Measurements from ENCODE around the gene ACAP2. TPM values are rescaled to one million over a fixed set of nuclear protein-coding genes. Genes with fewer than 3 reads are reported as not detected.
"Not testable (repeated sequence)": the region's sequence is repeated elsewhere in the genome, so short reads cannot be mapped to it uniquely, and the experiment has no call there.

Gene ACAP2
- total RNA-seq, 1 donor from 2014 or later: 49.7 TPM

DNA sequence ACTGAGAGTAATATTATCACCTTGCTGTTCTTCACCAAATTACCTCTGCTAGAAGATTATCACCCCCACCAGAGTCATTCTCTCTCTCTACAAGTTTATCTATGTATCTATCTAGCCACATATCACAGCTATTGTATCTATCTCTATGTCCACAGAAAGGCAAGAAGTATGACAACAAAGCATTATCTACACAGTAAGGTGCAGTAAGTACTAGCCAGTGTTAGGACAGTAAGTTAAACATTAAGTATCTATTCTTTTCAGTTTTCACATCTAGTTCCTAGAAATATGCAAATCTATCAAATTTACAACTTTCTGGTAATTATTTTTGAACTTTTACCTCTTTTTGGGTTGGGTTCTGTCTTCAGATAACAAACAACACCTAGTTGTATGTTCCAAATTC is 145.4 kb downstream of the ACAP2 start:
- H3K4me1 Mint-ChIP-seq: no peaks in the 10 kb centered on the region
- TF ChIP-seq, protein P1, sequence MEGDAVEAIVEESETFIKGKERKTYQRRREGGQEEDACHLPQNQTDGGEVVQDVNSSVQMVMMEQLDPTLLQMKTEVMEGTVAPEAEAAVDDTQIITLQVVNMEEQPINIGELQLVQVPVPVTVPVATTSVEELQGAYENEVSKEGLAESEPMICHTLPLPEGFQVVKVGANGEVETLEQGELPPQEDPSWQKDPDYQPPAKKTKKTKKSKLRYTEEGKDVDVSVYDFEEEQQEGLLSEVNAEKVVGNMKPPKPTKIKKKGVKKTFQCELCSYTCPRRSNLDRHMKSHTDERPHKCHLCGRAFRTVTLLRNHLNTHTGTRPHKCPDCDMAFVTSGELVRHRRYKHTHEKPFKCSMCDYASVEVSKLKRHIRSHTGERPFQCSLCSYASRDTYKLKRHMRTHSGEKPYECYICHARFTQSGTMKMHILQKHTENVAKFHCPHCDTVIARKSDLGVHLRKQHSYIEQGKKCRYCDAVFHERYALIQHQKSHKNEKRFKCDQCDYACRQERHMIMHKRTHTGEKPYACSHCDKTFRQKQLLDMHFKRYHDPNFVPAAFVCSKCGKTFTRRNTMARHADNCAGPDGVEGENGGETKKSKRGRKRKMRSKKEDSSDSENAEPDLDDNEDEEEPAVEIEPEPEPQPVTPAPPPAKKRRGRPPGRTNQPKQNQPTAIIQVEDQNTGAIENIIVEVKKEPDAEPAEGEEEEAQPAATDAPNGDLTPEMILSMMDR (IDR thresholded peaks at IDR 0.05; ENCODE audit: unreplicated experiment): no peak
- peaks cover 28% of the 10 kb centered on the region for H3K36me3 Mint-ChIP-seq
- H3K9me3 Mint-ChIP-seq: no peaks in the 10 kb centered on the region
- no peak overlapping the region for H3K27ac Mint-ChIP-seq
- H3K27me3 Mint-ChIP-seq (ENCODE audit: low read depth): no peaks in the 10 kb centered on the region
- DNase-seq (ENCODE audit: low spot score in 2 of 2, unreplicated experiment in 2 of 2): no peak
- no peak overlapping the region for H3K4me3 Mint-ChIP-seq

DNA sequence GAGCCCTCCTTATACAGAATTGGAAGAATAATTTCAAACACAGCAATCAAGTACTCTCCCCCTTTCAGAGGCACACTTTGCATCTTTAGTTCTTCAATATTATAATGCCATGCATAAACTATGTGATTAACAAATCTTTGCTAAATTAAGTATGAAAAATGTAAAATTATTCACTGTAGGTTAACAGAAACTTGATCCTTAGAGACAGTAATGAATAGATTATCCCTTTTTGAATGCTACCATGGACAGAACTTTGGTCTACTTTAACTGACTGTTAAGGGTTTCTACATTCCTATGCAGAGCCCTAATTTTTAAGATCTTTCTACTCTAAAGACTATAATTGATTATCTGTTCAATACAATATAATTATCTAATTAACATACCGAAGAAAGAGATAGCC is 146.2 kb downstream of the ACAP2 start:
- H3K27ac Mint-ChIP-seq: no peak overlapping the region
- peaks cover 26% of the 10 kb centered on the region for H3K36me3 Mint-ChIP-seq
- no peak for DNase-seq (ENCODE audit: low spot score in 2 of 2, unreplicated experiment in 2 of 2)
- H3K4me1 Mint-ChIP-seq: no peaks in the 10 kb centered on the region
- TF ChIP-seq, protein P1 (IDR thresholded peaks at IDR 0.05; ENCODE audit: unreplicated experiment): no peak
- no peak overlapping the region for H3K4me3 Mint-ChIP-seq
- no peaks in the 10 kb centered on the region for H3K27me3 Mint-ChIP-seq (ENCODE audit: low read depth)
- H3K9me3 Mint-ChIP-seq: no peaks in the 10 kb centered on the region

DNA sequence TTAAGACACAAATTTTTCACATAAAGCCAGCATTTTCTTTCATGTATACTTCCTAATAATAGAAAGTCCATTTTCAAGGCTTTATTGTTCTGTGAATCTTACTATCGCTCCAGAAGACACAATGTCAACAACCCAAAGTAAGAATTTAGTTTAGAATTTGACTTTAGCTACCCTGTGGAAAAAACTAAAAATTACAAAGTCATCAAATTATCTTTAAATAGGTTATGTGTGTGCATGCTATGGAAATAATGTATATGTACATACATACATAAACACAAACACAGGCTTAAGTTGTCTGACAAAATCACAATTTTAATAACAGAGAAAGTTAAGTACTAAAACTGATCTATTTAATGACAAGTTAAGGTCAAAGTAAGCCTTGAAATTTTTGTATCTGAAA is 151.7 kb downstream of the ACAP2 start:
- no peaks in the 10 kb centered on the region for H3K9me3 Mint-ChIP-seq
- peaks cover 7% of the 10 kb centered on the region for H3K4me1 Mint-ChIP-seq
- H3K27ac Mint-ChIP-seq: no peak overlapping the region
- no peak overlapping the region for H3K4me3 Mint-ChIP-seq
- no peaks in the 10 kb centered on the region for H3K27me3 Mint-ChIP-seq (ENCODE audit: low read depth)
- peaks cover 25% of the 10 kb centered on the region for H3K36me3 Mint-ChIP-seq
- TF ChIP-seq, protein P1 (IDR thresholded peaks at IDR 0.05; ENCODE audit: unreplicated experiment): no peak
- DNase-seq (ENCODE audit: low spot score in 2 of 2, unreplicated experiment in 2 of 2): no peak

DNA sequence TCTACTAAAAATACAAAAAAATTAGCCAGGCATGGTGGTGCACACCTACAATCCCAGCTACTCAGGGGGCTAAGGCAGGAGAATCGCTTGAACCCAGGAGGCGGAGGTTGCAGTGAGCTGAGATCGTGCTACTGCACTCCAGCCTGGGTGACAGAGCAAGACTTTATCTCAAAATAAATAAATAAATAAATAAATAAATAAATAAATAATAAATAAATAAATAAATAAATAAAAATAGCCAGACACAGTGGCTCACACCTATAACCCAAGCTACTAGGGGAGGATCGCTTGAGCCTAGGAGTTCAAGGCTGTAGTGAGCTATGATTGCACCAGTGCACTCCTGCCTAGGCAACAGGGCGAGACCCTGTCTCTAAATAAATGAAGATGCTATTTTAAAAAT is 152.2 kb downstream of the ACAP2 start:
- not testable (repeated sequence) for H3K9me3 Mint-ChIP-seq; H3K4me3 Mint-ChIP-seq; H3K27me3 Mint-ChIP-seq (ENCODE audit: low read depth); H3K27ac Mint-ChIP-seq; DNase-seq (ENCODE audit: low spot score in 2 of 2, unreplicated experiment in 2 of 2); H3K4me1 Mint-ChIP-seq
- H3K36me3 Mint-ChIP-seq: peaks cover 25% of the 10 kb centered on the region

DNA sequence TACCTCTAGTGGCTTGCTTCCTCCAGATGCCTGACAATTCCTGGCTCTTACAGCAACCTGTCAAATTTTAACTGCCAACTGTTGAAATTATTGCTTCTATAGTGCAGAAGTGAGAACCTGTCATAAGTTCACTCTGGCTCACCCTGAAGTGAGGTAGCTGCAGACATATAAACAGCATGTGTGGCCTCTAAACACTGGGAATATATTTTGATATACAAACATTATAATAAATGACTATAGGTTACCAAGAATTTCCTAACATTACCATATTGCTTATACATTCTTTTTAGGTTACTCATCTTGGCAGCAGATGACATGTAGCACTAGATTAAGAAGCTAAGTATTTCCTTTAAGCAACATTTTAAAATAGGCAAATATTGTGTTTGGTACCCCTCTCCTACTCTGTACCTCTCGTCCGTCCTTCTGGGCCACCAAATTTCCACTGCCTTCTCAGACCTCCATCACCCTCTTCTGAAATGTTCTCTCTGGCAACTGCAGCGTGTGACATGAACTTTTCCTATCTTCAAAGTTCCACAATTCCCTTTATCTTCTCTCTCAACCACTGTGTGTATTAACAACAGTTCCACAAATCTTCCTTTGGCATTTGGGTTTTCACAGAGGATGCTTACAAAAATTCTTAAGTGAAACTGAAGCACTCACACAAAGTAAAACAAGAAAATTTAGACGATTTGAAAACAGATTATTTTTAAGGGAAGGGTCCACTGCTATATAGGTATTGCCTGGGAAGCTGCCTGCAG is 156.5 kb downstream of the ACAP2 start:
- Mint-ChIP-seq H3K36me3 (peaks cover 14% of the 10 kb centered on the region), H3K27me3 (ENCODE audit: low read depth) (no peaks in the 10 kb centered on the region), H3K4me1 (peaks cover 17% of the 10 kb centered on the region), H3K4me3 (no peak overlapping the region), H3K27ac (peak overlapping the region; percentile 40), H3K9me3 (no peaks in the 10 kb centered on the region)
- DNase-seq (ENCODE audit: low spot score in 2 of 2, unreplicated experiment in 2 of 2): no peak
- TF ChIP-seq, protein P1 (IDR thresholded peaks at IDR 0.05; ENCODE audit: unreplicated experiment): no peak

DNA sequence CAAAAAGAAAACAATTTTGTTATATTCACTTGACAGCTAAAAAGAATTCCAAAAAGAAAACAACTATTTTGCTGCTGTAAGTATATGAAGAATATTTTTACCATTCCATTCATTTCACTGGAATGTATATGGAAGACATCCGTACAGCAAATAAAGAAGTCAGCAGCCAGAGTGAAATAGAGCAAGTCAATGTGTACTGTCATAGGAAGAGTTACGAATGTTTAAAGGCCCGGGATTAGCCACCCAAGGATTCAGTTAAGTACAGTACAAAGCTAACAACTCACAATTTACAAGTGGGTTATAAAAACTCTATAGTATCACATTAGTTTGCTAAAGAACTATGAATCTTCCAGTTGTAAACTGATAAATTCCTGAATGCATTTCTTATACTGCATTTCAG is 157.4 kb downstream of the ACAP2 start:
- TF ChIP-seq, protein P1 (IDR thresholded peaks at IDR 0.05; ENCODE audit: unreplicated experiment): no peak

More for the DNA sequence above, 157.4 kb downstream of the ACAP2 start:
- Mint-ChIP-seq H3K27ac (no peak overlapping the region), H3K4me3 (no peak overlapping the region), H3K27me3 (ENCODE audit: low read depth) (no peaks in the 10 kb centered on the region), H3K4me1 (peaks cover 17% of the 10 kb centered on the region), H3K36me3 (peaks cover 16% of the 10 kb centered on the region), H3K9me3 (no peaks in the 10 kb centered on the region)
- DNase-seq (ENCODE audit: low spot score in 2 of 2, unreplicated experiment in 2 of 2): no peak
